ENCODE data around the gene POLK.

The POLK gene

DNA sequence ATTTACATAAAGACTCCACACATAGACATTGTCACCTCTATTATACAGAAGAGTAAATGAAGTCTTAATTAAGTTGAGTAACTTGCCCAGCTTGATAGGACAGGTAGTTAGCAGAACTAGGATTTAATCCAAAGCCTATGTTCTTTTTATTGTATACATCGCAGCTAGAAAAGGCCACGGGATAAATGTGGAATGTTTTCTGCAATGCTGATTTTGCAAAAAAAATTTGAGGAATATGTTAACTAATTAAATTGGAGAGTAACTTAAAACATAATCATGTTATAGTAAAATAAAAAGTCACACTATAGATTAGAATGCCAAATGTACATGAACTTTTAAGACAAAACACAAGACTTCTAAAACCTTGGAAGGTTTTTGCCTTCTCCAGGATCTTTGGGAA is 41.1 kb downstream of the POLK start:
- no peaks in the 10 kb centered on the region for H3K27me3 ChIP-seq (ENCODE audit: insufficient read depth, low read length)
- no peaks in the 10 kb centered on the region for H3K4me1 ChIP-seq (ENCODE audit: control insufficient read depth in 1 of 2, insufficient read depth in 2 of 2, low read length in 2 of 2)
- H4K91ac ChIP-seq (ENCODE audit: low read depth, low read length), result no peak overlapping the region
- H4K12ac ChIP-seq (ENCODE audit: low read depth, low read length), result no peak overlapping the region
- DNase-seq, result no peak
- H2BK12ac ChIP-seq (ENCODE audit: low read length), result no peak overlapping the region
- no CpG with 5 or more reads among the region's 2 CpGs for WGBS (ENCODE audit: extremely low coverage, insufficient coverage, insufficient read length)
- H3K79me2 ChIP-seq (ENCODE audit: control insufficient read depth, insufficient read depth, low read length, poor library complexity), result no peaks in the 10 kb centered on the region
- H3K4ac ChIP-seq (ENCODE audit: low read depth, low read length), result no peak overlapping the region
- no peak overlapping the region for H2AFZ ChIP-seq (ENCODE audit: insufficient read depth, low read length, poor library complexity)
- H3K27ac ChIP-seq (ENCODE audit: low read depth, low read length), result no peak overlapping the region
- no peak overlapping the region for H2BK120ac ChIP-seq (ENCODE audit: insufficient read depth, low read length, poor library complexity)
- H3K4me2 ChIP-seq (ENCODE audit: low read length), result no peak overlapping the region
- H3K9me3 ChIP-seq (ENCODE audit: insufficient read depth, low read depth, low read length), result no peaks in the 10 kb centered on the region
- no peak overlapping the region for H2BK5ac ChIP-seq (ENCODE audit: low read depth, low read length, poor library complexity)
- H3K23ac ChIP-seq (ENCODE audit: low read length), result no peak overlapping the region
- no peak overlapping the region for H4K8ac ChIP-seq (ENCODE audit: low read depth, low read length)
- H3K18ac ChIP-seq (ENCODE audit: low read length), result no peak overlapping the region
- H3K36me3 ChIP-seq (ENCODE audit: control insufficient read depth in 1 of 2, insufficient read depth in 2 of 2, low read length in 2 of 2), result peaks cover 0 to 6% of the 10 kb centered on the region in 2 experiments
- H3K14ac ChIP-seq (ENCODE audit: low read length), result no peak overlapping the region
- no peak overlapping the region for H3K9ac ChIP-seq (ENCODE audit: low read length)
- H2AK5ac ChIP-seq (ENCODE audit: low read length), result no peak overlapping the region
- H3K4me3 ChIP-seq (ENCODE audit: low read depth, low read length), result no peak overlapping the region
- no peaks in the 10 kb centered on the region for H3K79me1 ChIP-seq (ENCODE audit: low read length)

DNA sequence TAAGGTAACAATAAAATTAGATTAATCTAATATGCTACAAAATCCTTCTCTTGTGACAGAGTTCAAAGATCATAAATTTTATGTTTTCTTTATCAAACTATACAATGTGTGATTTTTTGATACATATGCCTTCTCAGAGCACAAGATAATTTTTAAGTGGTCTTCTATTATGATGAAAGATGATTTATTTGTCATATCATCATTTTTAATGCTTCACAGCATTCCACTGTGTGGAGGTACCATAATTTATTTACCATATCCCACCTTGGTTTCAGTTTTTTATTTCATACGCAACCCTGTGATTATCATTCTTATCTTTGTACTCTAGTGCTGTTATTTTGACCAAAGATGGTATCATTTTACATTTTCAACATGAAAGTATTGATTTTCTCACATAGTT is 41.7 kb downstream of the POLK start:
- H3K23ac ChIP-seq (ENCODE audit: low read length), result no peak overlapping the region
- no peak overlapping the region for H2BK5ac ChIP-seq (ENCODE audit: low read depth, low read length, poor library complexity)
- DNase-seq, result no peak
- H3K14ac ChIP-seq (ENCODE audit: low read length), result no peak overlapping the region
- H3K4me1 ChIP-seq (ENCODE audit: control insufficient read depth in 1 of 2, insufficient read depth in 2 of 2, low read length in 2 of 2), result no peaks in the 10 kb centered on the region
- no peak overlapping the region for H2BK120ac ChIP-seq (ENCODE audit: insufficient read depth, low read length, poor library complexity)
- H3K4me2 ChIP-seq (ENCODE audit: low read length), result no peak overlapping the region
- no peak overlapping the region for H4K91ac ChIP-seq (ENCODE audit: low read depth, low read length)
- H2AFZ ChIP-seq (ENCODE audit: insufficient read depth, low read length, poor library complexity), result no peak overlapping the region
- no peak overlapping the region for H3K4ac ChIP-seq (ENCODE audit: low read depth, low read length)
- no peak overlapping the region for H3K18ac ChIP-seq (ENCODE audit: low read length)
- no CpG with 5 or more reads among the region's 1 CpG for WGBS (ENCODE audit: extremely low coverage, insufficient coverage, insufficient read length)
- no peaks in the 10 kb centered on the region for H3K27me3 ChIP-seq (ENCODE audit: insufficient read depth, low read length)
- H3K27ac ChIP-seq (ENCODE audit: low read depth, low read length), result no peak overlapping the region
- H3K36me3 ChIP-seq (ENCODE audit: control insufficient read depth in 1 of 2, insufficient read depth in 2 of 2, low read length in 2 of 2), result peaks cover 0 to 6% of the 10 kb centered on the region in 2 experiments
- H2BK12ac ChIP-seq (ENCODE audit: low read length), result no peak overlapping the region
- H4K8ac ChIP-seq (ENCODE audit: low read depth, low read length), result no peak overlapping the region
- no peaks in the 10 kb centered on the region for H3K79me1 ChIP-seq (ENCODE audit: low read length)
- H3K9ac ChIP-seq (ENCODE audit: low read length), result no peak overlapping the region
- no peak overlapping the region for H3K4me3 ChIP-seq (ENCODE audit: low read depth, low read length)
- no peaks in the 10 kb centered on the region for H3K79me2 ChIP-seq (ENCODE audit: control insufficient read depth, insufficient read depth, low read length, poor library complexity)
- no peak overlapping the region for H4K12ac ChIP-seq (ENCODE audit: low read depth, low read length)
- no peaks in the 10 kb centered on the region for H3K9me3 ChIP-seq (ENCODE audit: insufficient read depth, low read depth, low read length)
- no peak overlapping the region for H2AK5ac ChIP-seq (ENCODE audit: low read length)

DNA sequence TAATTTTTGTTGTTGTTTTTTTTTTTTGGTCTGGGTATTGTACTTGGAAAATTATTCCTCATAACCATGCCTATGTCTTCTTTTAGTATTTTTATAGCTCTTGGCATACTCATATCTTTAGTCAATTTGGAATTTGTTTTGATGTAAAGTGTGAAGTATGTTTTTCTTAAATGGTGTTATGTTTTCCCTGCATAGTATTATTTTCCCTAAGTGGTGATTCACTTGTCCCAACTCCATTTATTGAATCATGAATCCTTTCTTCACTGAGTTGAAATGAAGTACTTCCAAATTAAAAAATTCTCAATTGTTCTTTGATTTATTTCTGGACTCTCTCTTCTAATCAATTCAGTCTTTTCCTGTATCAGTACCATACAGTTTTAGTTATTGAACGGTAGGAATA is 46.5 kb downstream of the POLK start:
- Histone ChIP-seq H3K18ac (ENCODE audit: low read length) (no peak overlapping the region), H3K36me3 (ENCODE audit: control insufficient read depth in 1 of 2, insufficient read depth in 2 of 2, low read length in 2 of 2) (peaks cover 0 to 8% of the 10 kb centered on the region in 2 experiments), H3K27me3 (ENCODE audit: insufficient read depth, low read length) (no peaks in the 10 kb centered on the region), H2BK5ac (ENCODE audit: low read depth, low read length, poor library complexity) (no peak overlapping the region), H3K9me3 (ENCODE audit: insufficient read depth, low read depth, low read length) (no peaks in the 10 kb centered on the region), H3K27ac (ENCODE audit: low read depth, low read length) (no peak overlapping the region), H3K79me2 (ENCODE audit: control insufficient read depth, insufficient read depth, low read length, poor library complexity) (no peaks in the 10 kb centered on the region), H3K4me1 (ENCODE audit: control insufficient read depth in 1 of 2, insufficient read depth in 2 of 2, low read length in 2 of 2) (no peaks in the 10 kb centered on the region), H4K91ac (ENCODE audit: low read depth, low read length) (no peak overlapping the region), H3K4ac (ENCODE audit: low read depth, low read length) (no peak overlapping the region), H3K79me1 (ENCODE audit: low read length) (no peaks in the 10 kb centered on the region), H3K14ac (ENCODE audit: low read length) (no peak overlapping the region), H3K4me2 (ENCODE audit: low read length) (no peak overlapping the region), H2AFZ (ENCODE audit: insufficient read depth, low read length, poor library complexity) (no peak overlapping the region), H4K8ac (ENCODE audit: low read depth, low read length) (no peak overlapping the region), H3K23ac (ENCODE audit: low read length) (no peak overlapping the region), H3K4me3 (ENCODE audit: low read depth, low read length) (no peak overlapping the region), H2BK12ac (ENCODE audit: low read length) (no peak overlapping the region), H3K9ac (ENCODE audit: low read length) (no peak overlapping the region), H2AK5ac (ENCODE audit: low read length) (no peak overlapping the region), H4K12ac (ENCODE audit: low read depth, low read length) (no peak overlapping the region), H2BK120ac (ENCODE audit: insufficient read depth, low read length, poor library complexity) (no peak overlapping the region)
- no peak for DNase-seq
- WGBS (ENCODE audit: extremely low coverage, insufficient coverage, insufficient read length), result no CpG with 5 or more reads among the region's 1 CpG

DNA sequence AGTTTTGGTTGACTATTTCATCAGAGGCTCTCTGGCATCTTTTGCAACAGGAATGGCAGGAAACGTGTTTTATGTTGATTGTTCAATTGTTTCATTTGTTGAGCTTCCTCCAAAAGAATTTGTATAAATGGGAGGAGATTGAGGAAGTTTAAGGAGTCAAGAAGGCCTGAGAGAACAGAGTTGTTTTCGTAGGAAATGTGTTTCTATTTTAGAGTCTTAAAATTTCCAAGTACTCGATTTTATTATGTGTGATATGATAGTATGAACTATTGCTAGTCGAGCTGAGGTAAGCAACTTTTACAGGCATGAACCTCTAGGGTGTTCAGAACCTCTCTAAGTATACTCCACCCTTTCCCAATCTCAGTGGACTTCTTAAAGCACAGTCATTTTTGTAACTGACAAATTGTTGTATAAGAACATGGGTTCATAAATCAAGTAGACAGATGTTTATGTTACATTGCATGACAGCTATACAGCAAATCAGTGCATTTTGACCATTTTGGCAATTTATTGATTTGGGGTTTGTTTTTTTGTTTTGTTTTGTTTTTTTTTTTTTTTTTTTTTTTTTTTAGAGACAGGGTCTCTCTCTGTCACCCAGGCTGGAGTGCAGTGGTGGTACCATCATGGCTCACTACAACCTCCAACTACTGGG is 47.4 kb downstream of the POLK start:
- no peak overlapping the region for H3K23ac ChIP-seq (ENCODE audit: low read length)
- H3K9ac ChIP-seq (ENCODE audit: low read length), result no peak overlapping the region
- H4K91ac ChIP-seq (ENCODE audit: low read depth, low read length), result no peak overlapping the region
- no peaks in the 10 kb centered on the region for H3K79me2 ChIP-seq (ENCODE audit: control insufficient read depth, insufficient read depth, low read length, poor library complexity)
- H3K4me2 ChIP-seq (ENCODE audit: low read length), result no peak overlapping the region
- no peaks in the 10 kb centered on the region for H3K4me1 ChIP-seq (ENCODE audit: control insufficient read depth in 1 of 2, insufficient read depth in 2 of 2, low read length in 2 of 2)
- no peak overlapping the region for H4K8ac ChIP-seq (ENCODE audit: low read depth, low read length)
- H3K27me3 ChIP-seq (ENCODE audit: insufficient read depth, low read length), result no peaks in the 10 kb centered on the region
- WGBS (ENCODE audit: extremely low coverage, insufficient coverage, insufficient read length), result no CpG with 5 or more reads among the region's 4 CpGs
- no peaks in the 10 kb centered on the region for H3K79me1 ChIP-seq (ENCODE audit: low read length)
- H2AFZ ChIP-seq (ENCODE audit: insufficient read depth, low read length, poor library complexity), result no peak overlapping the region
- no peaks in the 10 kb centered on the region for H3K9me3 ChIP-seq (ENCODE audit: insufficient read depth, low read depth, low read length)
- H3K27ac ChIP-seq (ENCODE audit: low read depth, low read length), result no peak overlapping the region
- no peak overlapping the region for H2BK5ac ChIP-seq (ENCODE audit: low read depth, low read length, poor library complexity)
- no peak for DNase-seq
- no peak overlapping the region for H3K4ac ChIP-seq (ENCODE audit: low read depth, low read length)
- no peak overlapping the region for H2BK120ac ChIP-seq (ENCODE audit: insufficient read depth, low read length, poor library complexity)
- no peak overlapping the region for H2AK5ac ChIP-seq (ENCODE audit: low read length)
- no peak overlapping the region for H3K4me3 ChIP-seq (ENCODE audit: low read depth, low read length)
- H3K18ac ChIP-seq (ENCODE audit: low read length), result no peak overlapping the region
- no peak overlapping the region for H3K14ac ChIP-seq (ENCODE audit: low read length)
- H3K36me3 ChIP-seq (ENCODE audit: control insufficient read depth in 1 of 2, insufficient read depth in 2 of 2, low read length in 2 of 2), result peaks cover 0 to 8% of the 10 kb centered on the region in 2 experiments
- H2BK12ac ChIP-seq (ENCODE audit: low read length), result no peak overlapping the region
- no peak overlapping the region for H4K12ac ChIP-seq (ENCODE audit: low read depth, low read length)

All from trophoblast cell (in vitro differentiated cells and primary cell).